ENCODE measurements around the gene COL9A2.
A peak's percentile ranks its signal among the peaks of the same experiment; 100 is the strongest.

The COL9A2 gene

GRCh38 chr1:40273547-40274166, 43.4 kb downstream of the COL9A2 start:
- H3K4me3 ChIP-seq (ENCODE audit: low read depth, low read length): no peak overlapping the region
- DNase-seq (ENCODE audit: low read depth): no peak
- in situ Hi-C loops (cut with HindIII; ENCODE audit: low sequenced_read_pairs): no loop called here
- TF ChIP-seq CTCF (IDR thresholded peaks at IDR 0.05; ENCODE audit: low read depth, low read length, missing control alignments): no peak

- in situ Hi-C loops (cut with HindIII; ENCODE audit: low sequenced_read_pairs): no loop called here
- TF ChIP-seq CTCF (IDR thresholded peaks at IDR 0.05; ENCODE audit: low read depth, low read length, missing control alignments): no peak
- no peak for DNase-seq (ENCODE audit: low read depth)
- H3K4me3 ChIP-seq (ENCODE audit: low read depth, low read length): no peak overlapping the region
Observed at GRCh38 chr1:40272653-40273213, 44.4 kb downstream of the COL9A2 start.

GRCh38 chr1:40270152-40270834, 46.8 kb downstream of the COL9A2 start:
- H3K4me3 ChIP-seq (ENCODE audit: low read depth, low read length): no peak overlapping the region
- no peak for DNase-seq (ENCODE audit: low read depth)
- TF ChIP-seq CTCF (IDR thresholded peaks at IDR 0.05; ENCODE audit: low read depth, low read length, missing control alignments): no peak
- in situ Hi-C loops (cut with HindIII; ENCODE audit: low sequenced_read_pairs): no loop called here

GRCh38 chr1:40268211-40268610, 48.9 kb downstream of the COL9A2 start:
- no peak overlapping the region for H3K4me3 ChIP-seq (ENCODE audit: low read depth, low read length)
- no peak for DNase-seq (ENCODE audit: low read depth)
- TF ChIP-seq CTCF (IDR thresholded peaks at IDR 0.05; ENCODE audit: low read depth, low read length, missing control alignments): no peak
- in situ Hi-C loops (cut with HindIII; ENCODE audit: low sequenced_read_pairs): no loop called here

- TF ChIP-seq CTCF (IDR thresholded peaks at IDR 0.05; ENCODE audit: low read depth, low read length, missing control alignments): no peak
- in situ Hi-C loops (cut with HindIII; ENCODE audit: low sequenced_read_pairs): no loop called here
- H3K4me3 ChIP-seq (ENCODE audit: low read depth, low read length): no peak overlapping the region
- DNase-seq (ENCODE audit: low read depth): peak; percentile 99
Observed at GRCh38 chr1:40267767-40268187, 49.3 kb downstream of the COL9A2 start.

- H3K4me3 ChIP-seq (ENCODE audit: low read depth, low read length): no peak overlapping the region
- in situ Hi-C loops (cut with HindIII; ENCODE audit: low sequenced_read_pairs): no loop called here
- DNase-seq (ENCODE audit: low read depth): no peak
- no peak for TF ChIP-seq CTCF (IDR thresholded peaks at IDR 0.05; ENCODE audit: low read depth, low read length, missing control alignments)
Observed at GRCh38 chr1:40266786-40267535, 50.1 kb downstream of the COL9A2 start.
